Measurements from ENCODE around the gene GLI3. TPM values are rescaled to one million over a fixed set of nuclear protein-coding genes. Genes with fewer than 3 reads are reported as not detected.

GLI3 gene
- total RNA-seq, 2 donors from 2014 or later: 9.2 to 14.7 TPM

DNA sequence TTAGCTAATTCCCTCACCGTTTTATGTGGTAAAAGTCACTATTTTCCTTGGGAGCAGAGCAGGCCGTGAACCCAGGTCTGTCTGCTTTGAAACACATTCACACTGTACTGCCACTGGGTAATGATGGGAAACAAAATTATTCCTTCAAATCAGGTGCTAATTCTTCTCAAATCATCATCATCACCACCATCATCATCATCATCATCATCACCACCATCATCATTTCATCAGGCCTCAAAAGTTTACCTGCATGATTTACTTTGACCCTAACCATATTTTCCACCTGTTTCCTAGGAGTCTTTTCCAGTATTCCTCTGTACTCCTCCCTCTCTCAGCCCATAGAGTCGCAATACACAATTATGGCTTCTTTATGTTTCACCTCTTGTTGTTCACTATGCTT, 220.5 kb downstream of the GLI3 start:
- H3K4me1 ChIP-seq (replicated peaks): no peaks in the 10 kb centered on the region
- DNase-seq (ENCODE audit: low spot score): no peak
- H3K4me3 ChIP-seq: no peak overlapping the region
- TF ChIP-seq, protein P1, sequence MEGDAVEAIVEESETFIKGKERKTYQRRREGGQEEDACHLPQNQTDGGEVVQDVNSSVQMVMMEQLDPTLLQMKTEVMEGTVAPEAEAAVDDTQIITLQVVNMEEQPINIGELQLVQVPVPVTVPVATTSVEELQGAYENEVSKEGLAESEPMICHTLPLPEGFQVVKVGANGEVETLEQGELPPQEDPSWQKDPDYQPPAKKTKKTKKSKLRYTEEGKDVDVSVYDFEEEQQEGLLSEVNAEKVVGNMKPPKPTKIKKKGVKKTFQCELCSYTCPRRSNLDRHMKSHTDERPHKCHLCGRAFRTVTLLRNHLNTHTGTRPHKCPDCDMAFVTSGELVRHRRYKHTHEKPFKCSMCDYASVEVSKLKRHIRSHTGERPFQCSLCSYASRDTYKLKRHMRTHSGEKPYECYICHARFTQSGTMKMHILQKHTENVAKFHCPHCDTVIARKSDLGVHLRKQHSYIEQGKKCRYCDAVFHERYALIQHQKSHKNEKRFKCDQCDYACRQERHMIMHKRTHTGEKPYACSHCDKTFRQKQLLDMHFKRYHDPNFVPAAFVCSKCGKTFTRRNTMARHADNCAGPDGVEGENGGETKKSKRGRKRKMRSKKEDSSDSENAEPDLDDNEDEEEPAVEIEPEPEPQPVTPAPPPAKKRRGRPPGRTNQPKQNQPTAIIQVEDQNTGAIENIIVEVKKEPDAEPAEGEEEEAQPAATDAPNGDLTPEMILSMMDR (IDR thresholded peaks at IDR 0.05): no peak
- TF ChIP-seq POLR2A (IDR thresholded peaks at IDR 0.05) (no peak), POLR2AphosphoS5 (IDR thresholded peaks at IDR 0.05) (no peak)
- H3K36me3 ChIP-seq: no peaks in the 10 kb centered on the region
- H3K27ac ChIP-seq: no peak overlapping the region
- no peaks in the 10 kb centered on the region for H3K9me3 ChIP-seq
- H3K27me3 ChIP-seq (replicated peaks; ENCODE audit: insufficient read depth): no peaks in the 10 kb centered on the region
- intact Hi-C loops (cut with DNase I): no loop called here
- WGBS: 94% methylated on average over 3 of the region's 3 CpGs

DNA sequence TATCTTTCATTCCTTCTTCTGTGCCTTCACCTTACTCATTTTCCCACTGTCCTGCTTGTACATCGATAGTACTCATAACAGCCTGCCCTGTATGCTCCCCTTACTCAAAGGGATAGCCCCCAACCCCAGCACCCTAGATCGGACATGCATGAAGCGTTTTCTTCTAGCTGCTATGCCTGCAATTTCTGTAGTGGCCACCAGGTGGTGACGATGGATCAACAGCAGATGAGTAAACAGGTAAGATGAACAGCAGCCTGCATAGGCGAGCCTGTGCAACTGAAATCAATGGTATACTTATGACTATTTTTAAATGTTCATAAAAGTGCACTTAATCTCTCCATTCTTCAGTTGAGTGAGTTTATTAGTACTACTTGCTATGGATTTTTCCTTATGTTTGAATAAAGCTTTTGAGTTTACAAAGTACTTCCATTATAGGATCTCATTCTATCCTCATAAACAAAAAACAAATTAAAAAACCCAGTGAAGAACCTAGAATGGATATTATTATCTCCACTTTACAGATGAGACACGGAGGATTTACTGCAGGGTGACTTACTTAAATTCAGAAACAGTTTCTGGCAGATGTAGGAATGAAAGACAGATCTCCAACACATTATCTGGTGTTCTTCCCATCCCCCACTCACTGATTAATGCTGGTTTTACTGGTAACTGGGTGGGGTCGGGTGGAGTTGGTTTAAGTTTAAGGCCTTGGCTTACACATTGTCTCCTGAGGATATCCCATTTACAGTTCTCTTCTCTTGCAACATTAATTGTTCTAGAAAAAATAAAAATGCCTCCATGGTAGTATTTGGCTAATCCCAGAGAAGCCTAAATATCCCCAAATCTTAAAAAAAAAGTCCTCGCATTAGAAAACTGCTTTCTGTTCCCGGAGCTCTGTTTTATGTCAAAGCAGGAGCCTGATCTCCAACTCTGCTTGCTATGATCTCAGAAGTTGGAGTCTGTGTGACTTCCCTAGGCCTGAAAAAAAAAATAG, 222.1 kb downstream of the GLI3 start:
- DNase-seq (ENCODE audit: low spot score): peak; percentile 25
- no peak for TF ChIP-seq POLR2AphosphoS5 (IDR thresholded peaks at IDR 0.05)
- TF ChIP-seq, protein P1 (IDR thresholded peaks at IDR 0.05): peak; percentile 23 to 59 (median 58)
- intact Hi-C loops (cut with DNase I): no loop called here
- 72% methylated on average over 9 of the region's 9 CpGs for WGBS
- H3K4me3 ChIP-seq: no peak overlapping the region
- no peaks in the 10 kb centered on the region for H3K36me3 ChIP-seq
- H3K27ac ChIP-seq: no peak overlapping the region
- no peaks in the 10 kb centered on the region for H3K9me3 ChIP-seq
- H3K4me1 ChIP-seq (replicated peaks): no peaks in the 10 kb centered on the region
- no peaks in the 10 kb centered on the region for H3K27me3 ChIP-seq (replicated peaks; ENCODE audit: insufficient read depth)

DNA sequence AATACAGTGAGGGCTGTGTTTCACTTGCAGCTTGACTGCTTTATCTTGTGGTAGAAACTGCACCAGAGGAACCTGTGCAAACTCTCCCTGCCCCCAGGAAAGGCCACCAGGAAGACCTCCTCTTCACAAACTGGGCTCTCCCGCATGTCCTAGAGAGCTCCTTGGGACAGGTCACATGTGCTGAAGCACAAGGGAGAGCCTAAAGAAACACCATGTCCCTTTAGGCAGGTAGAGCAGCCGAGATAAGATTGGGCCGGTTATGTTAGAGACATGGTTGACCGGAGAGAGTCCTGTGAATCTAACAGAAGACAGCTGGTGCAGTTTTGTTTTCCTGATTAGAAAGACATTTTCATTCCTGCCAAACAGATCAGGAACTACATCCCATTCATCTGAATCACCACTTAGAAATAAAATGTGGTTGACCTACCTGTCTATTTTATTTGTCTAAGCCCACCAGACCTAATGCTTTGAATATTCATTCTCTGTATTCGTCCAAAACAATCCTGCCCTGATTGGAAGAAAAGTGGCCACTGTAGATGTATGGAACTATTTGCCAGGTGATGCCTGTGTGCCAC, 224.1 kb downstream of the GLI3 start:
- Histone ChIP-seq H3K4me1 (replicated peaks) (no peaks in the 10 kb centered on the region), H3K36me3 (no peaks in the 10 kb centered on the region), H3K27ac (no peak overlapping the region), H3K27me3 (replicated peaks; ENCODE audit: insufficient read depth) (no peaks in the 10 kb centered on the region), H3K4me3 (no peak overlapping the region), H3K9me3 (no peaks in the 10 kb centered on the region)
- intact Hi-C loops (cut with DNase I): no loop called here
- 76% methylated on average over 5 of the region's 5 CpGs for WGBS
- TF ChIP-seq, protein P1 (IDR thresholded peaks at IDR 0.05): no peak
- no peak for TF ChIP-seq POLR2A (IDR thresholded peaks at IDR 0.05)
- TF ChIP-seq POLR2AphosphoS5 (IDR thresholded peaks at IDR 0.05): no peak
- DNase-seq (ENCODE audit: low spot score): no peak

DNA sequence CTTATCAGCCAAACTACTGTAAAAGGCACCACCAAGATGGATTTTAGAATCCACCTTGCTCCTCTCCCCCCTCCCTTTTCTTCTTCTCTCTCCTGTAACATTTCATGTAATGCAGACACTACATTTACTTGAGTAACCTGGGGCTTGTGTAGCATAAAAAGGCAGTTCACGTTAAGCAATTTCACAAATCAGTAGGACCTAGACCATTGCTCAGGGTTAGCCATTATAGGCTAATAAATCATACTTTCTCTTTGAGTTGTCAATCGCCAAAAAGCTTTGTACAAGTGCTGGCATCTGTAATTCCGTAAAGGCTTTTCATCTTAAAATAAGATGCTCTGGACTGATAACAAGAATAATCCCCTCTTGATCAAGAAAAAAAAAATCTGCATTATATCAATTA, 224.7 kb downstream of the GLI3 start:
- TF ChIP-seq, protein P1 (IDR thresholded peaks at IDR 0.05): no peak
- TF ChIP-seq POLR2AphosphoS5 (IDR thresholded peaks at IDR 0.05) (no peak), POLR2A (IDR thresholded peaks at IDR 0.05) (no peak)
- H3K27ac ChIP-seq: no peak overlapping the region
- H3K4me1 ChIP-seq (replicated peaks): no peaks in the 10 kb centered on the region
- no peaks in the 10 kb centered on the region for H3K27me3 ChIP-seq (replicated peaks; ENCODE audit: insufficient read depth)
- no peak for DNase-seq (ENCODE audit: low spot score)
- intact Hi-C loops (cut with DNase I): no loop called here
- no peak overlapping the region for H3K4me3 ChIP-seq
- no peaks in the 10 kb centered on the region for H3K36me3 ChIP-seq
- 59% methylated on average over 3 of the region's 3 CpGs for WGBS
- no peaks in the 10 kb centered on the region for H3K9me3 ChIP-seq
